Measurements from ENCODE around the gene DRC1. TPM values are rescaled to one million over a fixed set of nuclear protein-coding genes. Genes with fewer than 3 reads are reported as not detected.
"Not testable (repeated sequence)": the region's sequence is repeated elsewhere in the genome, so short reads cannot be mapped to it uniquely, and the experiment has no call there.

The DRC1 gene
- total RNA-seq, result under 1 TPM; 0.33 to 0.48 TPM
- polyA plus RNA-seq (2013, experiment 1 of 2), result 1.0 TPM
- polyA plus RNA-seq (2013, experiment 2 of 2), result 0.91 TPM
- long read RNA-seq, experiment 1, result 0 reads
- long read RNA-seq, experiment 2, result 0 reads
- long read RNA-seq, experiment 3, result 0 reads
- long read RNA-seq, experiment 4, result 0 reads

DNA sequence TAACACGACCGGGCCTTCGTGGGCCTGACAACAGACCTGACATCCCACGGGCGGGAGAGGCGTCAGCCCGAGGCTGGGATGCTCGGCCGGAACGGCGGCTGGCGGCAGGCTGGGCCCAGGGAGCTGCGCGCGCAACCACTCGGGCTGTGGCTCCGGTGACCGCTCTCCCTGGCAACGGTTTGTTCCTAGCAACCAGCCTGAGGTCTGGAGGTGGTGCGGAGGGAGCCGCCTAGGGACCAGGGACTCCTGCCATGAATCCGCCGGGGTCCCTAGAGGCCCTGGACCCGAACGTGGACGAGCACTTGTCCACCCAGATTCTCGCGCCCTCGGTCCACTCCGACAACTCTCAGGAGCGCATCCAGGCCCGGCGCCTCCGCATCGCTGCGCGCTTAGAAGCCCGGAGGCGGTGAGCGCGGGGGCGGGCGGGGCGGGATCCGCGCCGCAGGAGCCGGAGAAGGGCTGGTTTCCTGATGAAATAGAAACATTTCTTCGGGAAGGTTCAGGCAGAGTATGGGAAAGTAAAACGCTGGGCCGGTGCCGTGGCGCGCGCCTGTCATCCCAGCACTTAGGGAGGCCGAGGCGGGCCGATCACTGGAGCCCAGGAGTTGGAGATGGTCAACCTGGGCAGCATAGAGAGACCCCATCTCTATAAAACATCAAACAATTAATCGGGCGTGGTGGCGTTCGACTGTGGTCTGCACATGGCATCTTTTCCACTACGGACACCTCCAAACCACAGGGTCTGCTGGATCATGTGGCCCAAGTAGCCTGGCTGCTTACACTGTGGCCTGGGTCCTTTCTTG, at the start of gene DRC1:
Gene DRC1, plus strand, starts transcription at position 182 of the 803 bp plus-strand sequence. Its CDS starts 70 bp downstream, at position 252.
- no peaks in the 10 kb centered on the region for H3K9me3 ChIP-seq (ENCODE audit: control insufficient read depth, low read length)
- TF ChIP-seq, protein P1, sequence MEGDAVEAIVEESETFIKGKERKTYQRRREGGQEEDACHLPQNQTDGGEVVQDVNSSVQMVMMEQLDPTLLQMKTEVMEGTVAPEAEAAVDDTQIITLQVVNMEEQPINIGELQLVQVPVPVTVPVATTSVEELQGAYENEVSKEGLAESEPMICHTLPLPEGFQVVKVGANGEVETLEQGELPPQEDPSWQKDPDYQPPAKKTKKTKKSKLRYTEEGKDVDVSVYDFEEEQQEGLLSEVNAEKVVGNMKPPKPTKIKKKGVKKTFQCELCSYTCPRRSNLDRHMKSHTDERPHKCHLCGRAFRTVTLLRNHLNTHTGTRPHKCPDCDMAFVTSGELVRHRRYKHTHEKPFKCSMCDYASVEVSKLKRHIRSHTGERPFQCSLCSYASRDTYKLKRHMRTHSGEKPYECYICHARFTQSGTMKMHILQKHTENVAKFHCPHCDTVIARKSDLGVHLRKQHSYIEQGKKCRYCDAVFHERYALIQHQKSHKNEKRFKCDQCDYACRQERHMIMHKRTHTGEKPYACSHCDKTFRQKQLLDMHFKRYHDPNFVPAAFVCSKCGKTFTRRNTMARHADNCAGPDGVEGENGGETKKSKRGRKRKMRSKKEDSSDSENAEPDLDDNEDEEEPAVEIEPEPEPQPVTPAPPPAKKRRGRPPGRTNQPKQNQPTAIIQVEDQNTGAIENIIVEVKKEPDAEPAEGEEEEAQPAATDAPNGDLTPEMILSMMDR (conservative IDR thresholded peaks at IDR 0.05), result peak; percentile 40
- H3K36me3 ChIP-seq (ENCODE audit: control insufficient read depth, insufficient read depth, low read length), result peaks cover 3% of the 10 kb centered on the region
- no peak within 1 kb of the TSS for H3K27ac Mint-ChIP-seq
- H3K36me3 Mint-ChIP-seq (ENCODE audit: low read depth), result no peaks in the 10 kb centered on the region
- WGBS, 2 experiments (ENCODE audit: insufficient coverage in 1 of 2, insufficient read length in 1 of 2), result 19 to 22% methylated on average over 19 to 63 of the region's 63 CpGs
- peak within 1 kb of the TSS; percentile 57 for H3K4me3 ChIP-seq (ENCODE audit: low read length)
- H3K9me3 Mint-ChIP-seq, result no peaks in the 10 kb centered on the region
- peaks cover 7% of the 10 kb centered on the region for H3K27me3 Mint-ChIP-seq (ENCODE audit: insufficient read depth)
- H3K9ac ChIP-seq (ENCODE audit: extremely low read depth, low read length, poor library complexity, severe bottlenecking), result no peak within 1 kb of the TSS
- peak within 1 kb of the TSS; percentile 51 for H3K4me3 Mint-ChIP-seq
- no peaks in the 10 kb centered on the region for H3K4me1 ChIP-seq (ENCODE audit: control insufficient read depth, insufficient read depth, low read length)
- DNase-seq, result peak; percentile 96
- H3K27ac ChIP-seq (ENCODE audit: low read depth, low read length), result no peak within 1 kb of the TSS
- no peaks in the 10 kb centered on the region for H3K4me1 Mint-ChIP-seq
- no peaks in the 10 kb centered on the region for H3K27me3 ChIP-seq (ENCODE audit: control insufficient read depth, insufficient read depth, low read length, poor library complexity, severe bottlenecking)

DNA sequence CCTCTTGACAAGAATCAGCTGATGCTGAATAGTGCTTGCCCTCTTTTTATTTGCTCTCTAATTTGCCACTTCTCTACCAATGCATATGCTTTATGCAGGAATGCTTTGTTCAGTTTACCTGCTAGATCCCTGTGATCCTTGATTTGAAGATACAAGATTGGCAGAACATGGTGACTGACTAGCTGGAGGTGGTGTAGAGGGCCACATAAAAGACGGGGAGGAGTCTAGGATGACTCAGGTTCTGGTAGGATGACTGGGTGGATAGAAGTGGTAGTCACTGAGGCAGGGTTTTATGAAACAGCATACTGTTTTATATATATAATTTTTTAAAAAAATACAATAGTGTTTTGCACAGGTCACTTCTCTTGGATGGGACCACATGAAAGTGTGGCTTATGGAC, 48.8 kb upstream of the DRC1 start:
- peaks cover 33% of the 10 kb centered on the region for H3K4me1 Mint-ChIP-seq
- Histone ChIP-seq H3K9ac (ENCODE audit: extremely low read depth, low read length, poor library complexity, severe bottlenecking) (no peak overlapping the region), H3K27me3 (ENCODE audit: control insufficient read depth, insufficient read depth, low read length, poor library complexity, severe bottlenecking) (no peaks in the 10 kb centered on the region), H3K4me3 (ENCODE audit: low read length) (no peak overlapping the region), H3K36me3 (ENCODE audit: control insufficient read depth, insufficient read depth, low read length) (peaks cover 33% of the 10 kb centered on the region), H3K27ac (ENCODE audit: low read depth, low read length) (no peak overlapping the region), H3K9me3 (ENCODE audit: control insufficient read depth, low read length) (no peaks in the 10 kb centered on the region), H3K4me1 (ENCODE audit: control insufficient read depth, insufficient read depth, low read length) (peaks cover 11% of the 10 kb centered on the region)
- H3K27me3 Mint-ChIP-seq (ENCODE audit: insufficient read depth), result no peaks in the 10 kb centered on the region
- WGBS, 2 experiments (ENCODE audit: insufficient coverage in 1 of 2, insufficient read length in 1 of 2), result 85% methylated on average over 1 of the region's 1 CpG; no CpG with 5 or more reads in 1 of the 2 experiments
- TF ChIP-seq, protein P1 (conservative IDR thresholded peaks at IDR 0.05), result no peak
- H3K36me3 Mint-ChIP-seq (ENCODE audit: low read depth), result peaks cover 31% of the 10 kb centered on the region
- no peak overlapping the region for H3K27ac Mint-ChIP-seq
- no peak overlapping the region for H3K4me3 Mint-ChIP-seq
- no peak for DNase-seq
- peaks cover 3% of the 10 kb centered on the region for H3K9me3 Mint-ChIP-seq

DNA sequence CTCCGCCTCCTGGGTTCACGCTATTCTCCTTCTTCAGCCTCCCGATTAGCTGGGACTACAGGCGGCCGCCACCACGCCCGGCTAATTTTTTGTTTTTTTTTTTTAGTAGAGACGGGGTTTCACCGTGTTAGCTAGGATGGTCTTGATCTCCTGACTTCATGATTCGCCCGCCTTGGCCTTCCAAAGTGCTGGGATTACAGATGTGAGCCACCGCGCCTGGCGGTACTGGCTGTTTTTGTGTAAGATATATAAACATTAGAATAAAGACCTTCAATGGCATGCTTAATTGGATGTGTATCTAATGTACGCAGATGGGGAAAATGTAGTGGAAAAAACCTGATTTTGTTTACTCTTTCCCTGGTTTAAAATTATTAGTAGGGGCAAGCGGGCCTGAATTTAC, 47.3 kb upstream of the DRC1 start:
- H3K36me3 ChIP-seq (ENCODE audit: control insufficient read depth, insufficient read depth, low read length), result peaks cover 29% of the 10 kb centered on the region
- not testable (repeated sequence) for H3K27ac ChIP-seq (ENCODE audit: low read depth, low read length)

More for the DNA sequence above, 47.3 kb upstream of the DRC1 start:
- not testable (repeated sequence) for H3K4me3 ChIP-seq (ENCODE audit: low read length); H3K4me1 ChIP-seq (ENCODE audit: control insufficient read depth, insufficient read depth, low read length); H3K27me3 ChIP-seq (ENCODE audit: control insufficient read depth, insufficient read depth, low read length, poor library complexity, severe bottlenecking); H3K9me3 Mint-ChIP-seq; H3K9me3 ChIP-seq (ENCODE audit: control insufficient read depth, low read length); H3K27ac Mint-ChIP-seq; DNase-seq; H3K4me3 Mint-ChIP-seq; H3K27me3 Mint-ChIP-seq (ENCODE audit: insufficient read depth); H3K9ac ChIP-seq (ENCODE audit: extremely low read depth, low read length, poor library complexity, severe bottlenecking)
- Mint-ChIP-seq H3K4me1 (peaks cover 37% of the 10 kb centered on the region), H3K36me3 (ENCODE audit: low read depth) (peaks cover 25% of the 10 kb centered on the region)
- 100% methylated on average over 4 to 16 of the region's 16 CpGs for WGBS, 2 experiments (ENCODE audit: insufficient coverage in 1 of 2, insufficient read length in 1 of 2)

Data from endodermal cell (in vitro differentiated cells).